GM19043 (cell line): ENCODE measurements around the gene OCA2.
"Not testable (repeated sequence)": the region's sequence is repeated elsewhere in the genome, so short reads cannot be mapped to it uniquely, and the experiment has no call there.

Experiments used
- ATAC-seq: cut with Tn5 transposase; IDR thresholded peaks from one replicate; pipeline ENCODE4 v1.9.1; 2021; ENCODE audit warnings: low read depth; ENCODE audit not compliant: unreplicated experiment

OCA2 gene

GRCh38 chr15:27796405-27797320 lies 302.5 kb downstream of the OCA2 start:
- ATAC-seq: no peak

GRCh38 chr15:27792756-27793264 lies 306.3 kb downstream of the OCA2 start:
- no peak for ATAC-seq

GRCh38 chr15:27790270-27790669 lies 308.8 kb downstream of the OCA2 start:
- no peak for ATAC-seq

GRCh38 chr15:27787931-27788330 lies 311.2 kb downstream of the OCA2 start:
- ATAC-seq: no peak

- no peak for ATAC-seq
Measured at GRCh38 chr15:27784107-27784506, 315.0 kb downstream of the OCA2 start.

- ATAC-seq: no peak
Measured at GRCh38 chr15:27783678-27784077, 315.4 kb downstream of the OCA2 start.

- no peak for ATAC-seq
Measured at GRCh38 chr15:27782125-27782524, 317.0 kb downstream of the OCA2 start.

GRCh38 chr15:27776501-27776900 lies 322.6 kb downstream of the OCA2 start:
- no peak for ATAC-seq

- ATAC-seq: no peak
Measured at GRCh38 chr15:27774638-27775037, 324.5 kb downstream of the OCA2 start.

GRCh38 chr15:27774191-27774590 lies 324.9 kb downstream of the OCA2 start:
- ATAC-seq: no peak

GRCh38 chr15:27771892-27772291 lies 327.2 kb downstream of the OCA2 start:
- ATAC-seq: no peak

GRCh38 chr15:27770769-27771554 lies 328.2 kb downstream of the OCA2 start:
- ATAC-seq: no peak

- no peak for ATAC-seq
Measured at GRCh38 chr15:27770086-27770607, 329.0 kb downstream of the OCA2 start.

- ATAC-seq: no peak
Measured at GRCh38 chr15:27769652-27770051, 329.5 kb downstream of the OCA2 start.

GRCh38 chr15:27768732-27769475 lies 330.2 kb downstream of the OCA2 start:
- ATAC-seq: no peak

GRCh38 chr15:27767918-27768640 lies 331.0 kb downstream of the OCA2 start:
- ATAC-seq: no peak

- not testable (repeated sequence) for ATAC-seq
Measured at GRCh38 chr15:27767430-27767829, 331.7 kb downstream of the OCA2 start.

- no peak for ATAC-seq
Measured at GRCh38 chr15:27764339-27764738, 334.8 kb downstream of the OCA2 start.

- ATAC-seq: no peak
Measured at GRCh38 chr15:27763514-27763913, 335.6 kb downstream of the OCA2 start.

GRCh38 chr15:27762471-27762870 lies 336.6 kb downstream of the OCA2 start:
- no peak for ATAC-seq
